Naive thymus-derived CD4-positive, alpha-beta T cell (primary cell): ENCODE data around the gene NCAM1. TPM values are rescaled to one million over a fixed set of nuclear protein-coding genes. Genes with fewer than 3 reads are reported as not detected.

Source experiments
- ATAC-seq: fragments of 150-1000 bp; cut with Tn5 transposase; 2 replicates; pipeline ENCODE4 v1.10.0; 2021; ENCODE audit warnings: mild to moderate bottlenecking, moderate library complexity
- CTCF ChIA-PET: fragments of 350-600 bp; sonication (Branson Sonifier 250); formaldehyde crosslinking; loops from one replicate; lab custom pipeline; 2021; ENCODE audit warnings: antibody characterized with exemption; lab: Charles Lee
- POLR2A ChIA-PET: fragments of 350-600 bp; sonication (Branson Sonifier 250); formaldehyde crosslinking; loops from one replicate; lab custom pipeline; 2021; ENCODE audit warnings: antibody characterized with exemption, inconsistent platforms; lab: Charles Lee
- DNase-seq, 9 donors: peaks; one replicate each; pipeline versions ENCODE4 v3.0.0 to v3.0.0-alpha.2; 2020 to 2022; ENCODE audit warnings: mixed read lengths in 1 of 9
- H3K27ac ChIP-seq: one replicate; pipeline ENCODE4 v1.7.0; 2013; ENCODE audit warnings: mild to moderate bottlenecking, low read depth, low read length, moderate library complexity
- H3K27me3 ChIP-seq, 2 donors: one replicate each; pipeline ENCODE4 v1.7.0; 2013; ENCODE audit warnings: low read length in 2 of 2, mild to moderate bottlenecking in 2 of 2, moderate library complexity in 2 of 2; ENCODE audit not compliant: control insufficient read depth in 2 of 2, insufficient read depth in 2 of 2
- H3K36me3 ChIP-seq, 3 experiments: 1 replicate in 2 of 3; 2 replicates in 1 of 3; pipeline ENCODE4 v1.7.0; 2013; ENCODE audit warnings: low read length in 3 of 3, mild to moderate bottlenecking in 3 of 3, moderate library complexity in 1 of 3; ENCODE audit not compliant: insufficient read depth in 3 of 3, control insufficient read depth in 2 of 3
- H3K4me1 ChIP-seq, 2 donors: one replicate each; pipeline ENCODE4 v1.7.0; 2013; ENCODE audit warnings: low read length in 2 of 2, mild to moderate bottlenecking in 2 of 2, moderate library complexity in 1 of 2; ENCODE audit not compliant: control insufficient read depth in 2 of 2, insufficient read depth in 2 of 2
- H3K4me3 ChIP-seq: 2 replicates; pipeline ENCODE4 v1.7.0; 2013; ENCODE audit warnings: mild to moderate bottlenecking, low read length
- H3K9me3 ChIP-seq, 3 experiments: 1 replicate in 2 of 3; 2 replicates in 1 of 3; pipeline ENCODE4 v1.7.0; 2013; ENCODE audit warnings: low read length in 3 of 3; ENCODE audit not compliant: control insufficient read depth in 2 of 3
- H3K27ac Mint-ChIP-seq, 9 donors: one replicate each; pipeline ENCODE4 v1.8.0; 2020 to 2022; ENCODE audit warnings: mixed read lengths in 9 of 9, mild to moderate bottlenecking in 8 of 9, moderate library complexity in 5 of 9, inconsistent platforms in 2 of 9
- H3K27me3 Mint-ChIP-seq, 5 donors: one replicate each; pipeline ENCODE4 v1.8.0; 2021 to 2022; ENCODE audit warnings: mixed read lengths in 5 of 5, mild to moderate bottlenecking in 1 of 5
- H3K36me3 Mint-ChIP-seq, 5 donors: one replicate each; pipeline ENCODE4 v1.8.0; 2020 to 2022; ENCODE audit warnings: mixed read lengths in 5 of 5, mild to moderate bottlenecking in 3 of 5, inconsistent platforms in 1 of 5
- H3K4me1 Mint-ChIP-seq, 7 donors: one replicate each; pipeline ENCODE4 v1.8.0; 2020 to 2022; ENCODE audit warnings: mixed read lengths in 7 of 7, mild to moderate bottlenecking in 3 of 7, inconsistent platforms in 1 of 7
- H3K4me3 Mint-ChIP-seq, 10 donors: one replicate each; pipeline ENCODE4 v1.8.0; 2020 to 2022; ENCODE audit warnings: mild to moderate bottlenecking in 10 of 10, mixed read lengths in 10 of 10, moderate library complexity in 6 of 10, inconsistent platforms in 2 of 10
- H3K9me3 Mint-ChIP-seq, 11 donors: one replicate each; pipeline ENCODE4 v1.8.0; 2020 to 2022; ENCODE audit warnings: mixed read lengths in 11 of 11, mild to moderate bottlenecking in 4 of 11, inconsistent platforms in 1 of 11, moderate library complexity in 1 of 11
- intact Hi-C, 2 donors: fragments of 100-400 bp; cut with micrococcal nuclease; formaldehyde crosslinking; loops; one replicate each; pipeline ENCODE4 v1.15.1; 2023
- polyA plus RNA-seq, 2 donors: library from polyadenylated mRNA; unstranded; fragments of 300-500 nt; fragmentation: Illumina TruSeq; gene quantifications; one replicate each; pipeline ENCODE4 v1.2.3, GENCODE V29; 2021
- total RNA-seq, 6 experiments: library from RNA in 5 of 6; stranded (reverse) in 5 of 6; gene quantifications; 1 replicate in 5 of 6; 2 replicates in 1 of 6; pipeline ENCODE4 v1.2.3 and lab custom pipeline; 2021 to 2026

Gene NCAM1
- total and polyA plus RNA-seq, 7 experiments from 2014 or later = 0.06 to 18.8 (median 1.0) TPM; not detected in 2

DNA sequence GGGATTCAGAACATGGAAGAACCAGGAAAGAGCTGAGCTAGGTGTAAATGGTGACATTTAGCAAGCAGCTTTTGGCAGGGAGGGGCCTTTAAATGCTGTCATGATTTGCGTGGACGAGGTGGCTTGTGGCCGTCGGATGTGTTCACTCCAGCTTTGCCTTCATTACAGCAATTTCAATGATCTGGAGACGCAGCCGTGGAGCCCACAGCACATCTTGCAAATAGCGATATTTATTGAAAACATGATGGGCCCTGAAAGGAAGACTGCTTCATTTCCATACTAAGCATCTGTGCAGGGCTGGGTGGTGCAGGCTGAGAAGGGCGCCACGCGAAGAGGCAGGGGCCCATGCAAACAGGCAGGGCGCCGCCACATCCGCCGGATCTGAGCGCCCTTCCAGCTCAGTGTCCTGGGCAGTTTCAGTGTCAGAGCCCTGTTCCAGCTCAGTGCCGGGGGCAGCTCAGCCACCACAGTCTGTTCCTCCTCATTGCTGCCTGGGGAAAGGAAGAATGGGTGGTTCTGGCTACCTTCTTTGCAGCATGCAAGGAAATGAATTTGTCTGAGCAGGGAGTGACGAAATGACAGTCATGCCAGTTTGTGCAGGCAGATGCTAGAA lies 242.0 kb downstream of the NCAM1 start:
- ATAC-seq = no peak

DNA sequence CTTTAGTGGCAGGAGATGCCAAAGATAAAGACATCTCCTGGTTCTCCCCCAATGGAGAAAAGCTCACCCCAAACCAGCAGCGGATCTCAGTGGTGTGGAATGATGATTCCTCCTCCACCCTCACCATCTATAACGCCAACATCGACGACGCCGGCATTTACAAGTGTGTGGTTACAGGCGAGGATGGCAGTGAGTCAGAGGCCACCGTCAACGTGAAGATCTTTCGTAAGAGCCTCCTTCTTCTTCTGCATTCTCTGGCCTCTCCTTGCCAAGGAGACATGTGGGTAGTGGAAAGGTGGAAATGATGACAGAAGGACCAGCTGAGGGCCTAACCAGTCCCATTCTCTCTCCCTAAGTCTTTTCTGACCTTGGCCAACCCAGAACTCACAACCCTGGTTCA lies 243.1 kb downstream of the NCAM1 start:
- ATAC-seq = peak; percentile 72
- no peaks in the 10 kb centered on the region for H3K36me3 ChIP-seq
- intact Hi-C loops = no loop called here
- no peaks in the 10 kb centered on the region for H3K4me1 ChIP-seq
- H3K27me3 Mint-ChIP-seq = peaks cover 0 to 67% (median 16%) of the 10 kb centered on the region in 5 donors
- CTCF ChIA-PET = no interaction called here
- peaks cover 0 to 11% (median 0%) of the 10 kb centered on the region in 11 donors for H3K9me3 Mint-ChIP-seq
- no peak overlapping the region for H3K27ac Mint-ChIP-seq
- H3K4me1 Mint-ChIP-seq = peaks cover 0 to 9% (median 0%) of the 10 kb centered on the region in 7 donors
- H3K4me3 Mint-ChIP-seq = no peak overlapping the region
- no peaks in the 10 kb centered on the region for H3K27me3 ChIP-seq
- no peaks in the 10 kb centered on the region for H3K36me3 Mint-ChIP-seq
- no peak overlapping the region for H3K27ac ChIP-seq
- no peaks in the 10 kb centered on the region for H3K9me3 ChIP-seq
- POLR2A ChIA-PET = no interaction called here
- DNase-seq = no peak
- no peak overlapping the region for H3K4me3 ChIP-seq

More for the DNA sequence above, 242.0 kb downstream of the NCAM1 start:
- Mint-ChIP-seq H3K4me1 (peaks cover 0 to 9% (median 0%) of the 10 kb centered on the region in 7 donors), H3K9me3 (peaks cover 0 to 8% (median 0%) of the 10 kb centered on the region in 11 donors), H3K27ac (no peak overlapping the region), H3K36me3 (no peaks in the 10 kb centered on the region), H3K27me3 (peaks cover 0 to 70% (median 21%) of the 10 kb centered on the region in 5 donors), H3K4me3 (no peak overlapping the region)
- intact Hi-C loops = no loop called here
- no peaks in the 10 kb centered on the region for H3K9me3 ChIP-seq
- no peak overlapping the region for H3K27ac ChIP-seq
- no peak for DNase-seq
- ChIA-PET CTCF (no interaction called here), POLR2A (no interaction called here)
- no peaks in the 10 kb centered on the region for H3K27me3 ChIP-seq
- H3K4me3 ChIP-seq = no peak overlapping the region
- no peaks in the 10 kb centered on the region for H3K4me1 ChIP-seq
- H3K36me3 ChIP-seq = no peaks in the 10 kb centered on the region

DNA sequence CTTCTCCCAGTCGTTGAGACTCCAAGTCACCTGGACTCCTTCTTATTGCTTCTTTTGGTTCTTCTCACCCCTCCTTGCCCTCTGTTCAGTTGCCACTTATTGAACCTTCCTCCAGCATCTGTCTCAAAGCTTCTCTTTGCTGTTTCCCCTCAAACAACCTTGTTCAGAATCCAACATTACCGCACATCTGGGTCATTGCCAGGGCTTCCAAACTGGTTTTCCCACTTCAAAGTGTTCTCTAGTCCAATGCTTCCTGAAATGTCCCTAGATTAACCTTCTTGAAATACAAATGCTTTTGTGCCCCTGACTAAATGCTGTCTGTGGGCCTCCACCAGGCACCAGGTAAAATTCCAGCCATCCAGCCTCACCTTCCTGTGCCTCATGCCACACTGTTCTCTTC lies 252.3 kb downstream of the NCAM1 start:
- H3K27me3 ChIP-seq = no peaks in the 10 kb centered on the region
- POLR2A ChIA-PET = no interaction called here
- no peak overlapping the region for H3K4me3 ChIP-seq
- ATAC-seq (no peak), DNase-seq (no peak)
- no peak overlapping the region for H3K27ac Mint-ChIP-seq
- H3K4me1 Mint-ChIP-seq = no peaks in the 10 kb centered on the region
- peaks cover 0 to 5% (median 0%) of the 10 kb centered on the region in 11 donors for H3K9me3 Mint-ChIP-seq
- intact Hi-C loops = no loop called here
- no peaks in the 10 kb centered on the region for H3K36me3 Mint-ChIP-seq
- H3K4me3 Mint-ChIP-seq = no peak overlapping the region
- H3K4me1 ChIP-seq = no peaks in the 10 kb centered on the region
- no peaks in the 10 kb centered on the region for H3K36me3 ChIP-seq
- no peak overlapping the region for H3K27ac ChIP-seq
- peaks cover 3 to 29% (median 12%) of the 10 kb centered on the region in 5 donors for H3K27me3 Mint-ChIP-seq
- CTCF ChIA-PET = no interaction called here
- no peaks in the 10 kb centered on the region for H3K9me3 ChIP-seq

DNA sequence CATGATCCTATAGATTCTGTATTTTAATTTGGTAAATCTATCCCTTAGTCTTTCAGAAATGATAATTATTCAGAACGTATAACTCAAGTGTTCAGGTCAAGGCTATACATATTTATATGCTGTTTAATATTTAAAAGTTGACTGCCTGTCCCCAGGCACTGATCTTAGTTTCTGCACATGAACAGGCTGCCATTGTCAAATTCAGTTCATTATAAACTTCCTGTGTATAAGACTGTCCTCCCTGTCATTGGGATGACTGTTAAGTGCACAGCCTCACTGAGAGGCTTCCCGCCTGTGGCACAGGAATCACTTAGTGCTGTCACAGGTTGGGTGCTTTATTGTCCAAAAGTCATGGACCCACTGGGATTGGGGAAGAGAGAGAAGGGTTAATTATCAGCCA lies 261.0 kb downstream of the NCAM1 start:
- Mint-ChIP-seq H3K27ac (no peak overlapping the region), H3K4me1 (no peaks in the 10 kb centered on the region), H3K27me3 (peaks cover 7 to 31% (median 19%) of the 10 kb centered on the region in 5 donors), H3K36me3 (no peaks in the 10 kb centered on the region), H3K4me3 (no peak overlapping the region), H3K9me3 (peaks cover 0 to 13% (median 5%) of the 10 kb centered on the region in 11 donors)
- H3K4me1 ChIP-seq = no peaks in the 10 kb centered on the region
- DNase-seq = no peak
- H3K27me3 ChIP-seq = no peaks in the 10 kb centered on the region
- H3K9me3 ChIP-seq = no peaks in the 10 kb centered on the region
- ATAC-seq = no peak
- no peak overlapping the region for H3K27ac ChIP-seq
- no peaks in the 10 kb centered on the region for H3K36me3 ChIP-seq
- POLR2A ChIA-PET = no interaction called here
- intact Hi-C loops = no loop called here
- no peak overlapping the region for H3K4me3 ChIP-seq
- CTCF ChIA-PET = no interaction called here

DNA sequence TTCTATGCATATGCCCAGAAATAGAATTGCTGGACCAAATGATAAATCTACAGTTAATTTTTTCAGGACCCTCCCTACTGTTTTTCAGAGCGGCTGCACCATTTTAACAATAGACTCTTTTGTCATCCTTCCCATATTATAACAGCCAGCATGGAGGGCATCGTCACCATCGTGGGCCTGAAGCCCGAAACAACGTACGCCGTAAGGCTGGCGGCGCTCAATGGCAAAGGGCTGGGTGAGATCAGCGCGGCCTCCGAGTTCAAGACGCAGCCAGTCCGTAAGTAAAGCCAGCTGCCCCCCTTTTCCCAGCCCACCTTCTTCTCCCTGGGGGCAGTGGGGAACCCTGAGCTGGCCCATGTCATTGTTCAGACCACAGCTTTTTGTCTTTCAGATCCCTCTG lies 273.7 kb downstream of the NCAM1 start:
- Mint-ChIP-seq H3K27me3 (peaks cover 0 to 17% (median 8%) of the 10 kb centered on the region in 5 donors), H3K27ac (no peak overlapping the region), H3K4me3 (no peak overlapping the region), H3K9me3 (peaks cover 0 to 3% (median 0%) of the 10 kb centered on the region in 11 donors), H3K4me1 (no peaks in the 10 kb centered on the region), H3K36me3 (no peaks in the 10 kb centered on the region)
- Histone ChIP-seq H3K27ac (no peak overlapping the region), H3K9me3 (no peaks in the 10 kb centered on the region), H3K4me1 (no peaks in the 10 kb centered on the region), H3K4me3 (no peak overlapping the region), H3K36me3 (no peaks in the 10 kb centered on the region), H3K27me3 (no peaks in the 10 kb centered on the region)
- POLR2A ChIA-PET = no interaction called here
- DNase-seq = no peak
- CTCF ChIA-PET = no interaction called here
- ATAC-seq = no peak
- intact Hi-C loops = no loop called here

DNA sequence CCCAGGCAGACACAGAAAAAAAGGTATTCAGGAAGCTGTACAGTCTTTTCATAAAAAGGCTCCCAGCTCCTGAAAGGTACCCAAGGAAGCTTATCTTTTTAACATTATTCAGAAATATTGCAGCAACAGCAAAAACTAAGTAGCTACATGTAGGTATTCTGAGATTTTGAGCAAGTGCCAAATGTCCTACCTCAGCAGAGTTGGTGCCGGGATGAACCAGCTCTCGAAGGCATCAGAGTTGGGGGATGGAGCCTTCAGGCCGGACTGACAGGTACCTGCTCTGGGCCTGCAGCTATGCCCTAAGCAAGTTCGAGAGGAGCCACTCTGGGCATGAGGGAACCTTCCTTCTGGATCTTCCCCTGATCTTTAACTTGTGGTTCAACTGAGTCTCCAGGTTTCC lies 276.0 kb downstream of the NCAM1 start:
- ATAC-seq = no peak
- H3K27me3 Mint-ChIP-seq = peaks cover 0 to 29% (median 21%) of the 10 kb centered on the region in 5 donors
- Histone ChIP-seq H3K27ac (no peak overlapping the region), H3K36me3 (no peaks in the 10 kb centered on the region), H3K4me1 (no peaks in the 10 kb centered on the region), H3K9me3 (no peaks in the 10 kb centered on the region), H3K27me3 (no peaks in the 10 kb centered on the region), H3K4me3 (no peak overlapping the region)
- no peak for DNase-seq
- CTCF ChIA-PET = no interaction called here
- no peaks in the 10 kb centered on the region for H3K4me1 Mint-ChIP-seq
- intact Hi-C loops = no loop called here
- no peaks in the 10 kb centered on the region for H3K9me3 Mint-ChIP-seq
- no peaks in the 10 kb centered on the region for H3K36me3 Mint-ChIP-seq
- no peak overlapping the region for H3K4me3 Mint-ChIP-seq
- POLR2A ChIA-PET = no interaction called here
- no peak overlapping the region for H3K27ac Mint-ChIP-seq

DNA sequence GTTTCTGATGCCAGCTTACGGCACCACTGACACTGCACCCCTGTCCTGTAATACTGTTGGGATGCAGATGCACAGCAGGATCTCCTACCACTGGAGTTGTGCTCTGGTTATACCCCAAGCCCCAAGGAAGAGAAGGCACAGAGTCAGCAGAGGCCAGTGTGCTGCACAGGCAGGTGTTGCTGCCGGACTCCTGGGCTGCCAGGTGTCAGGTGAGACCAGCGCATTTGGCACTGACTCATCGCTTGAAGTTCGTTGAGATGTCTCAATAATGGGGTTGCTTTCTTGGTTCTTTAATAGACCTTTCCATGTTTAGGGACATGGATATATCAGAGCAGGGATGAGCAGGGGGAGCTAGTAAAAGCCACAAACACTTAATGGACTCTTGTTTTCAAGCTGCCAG lies 277.5 kb downstream of the NCAM1 start:
- H3K9me3 Mint-ChIP-seq = no peaks in the 10 kb centered on the region
- Histone ChIP-seq H3K4me3 (no peak overlapping the region), H3K9me3 (no peaks in the 10 kb centered on the region), H3K36me3 (no peaks in the 10 kb centered on the region), H3K27ac (no peak overlapping the region), H3K27me3 (no peaks in the 10 kb centered on the region), H3K4me1 (no peaks in the 10 kb centered on the region)
- ATAC-seq (no peak), DNase-seq (no peak)
- POLR2A ChIA-PET = interaction anchor here (0.8 kb wide), 1 partner anchor 9 kb away, joined by 4 read pairs; no protein-coding TSS in a partner anchor
- no peak overlapping the region for H3K27ac Mint-ChIP-seq
- intact Hi-C loops = no loop called here
- peaks cover 0 to 38% (median 28%) of the 10 kb centered on the region in 5 donors for H3K27me3 Mint-ChIP-seq
- H3K4me3 Mint-ChIP-seq = no peak overlapping the region
- CTCF ChIA-PET = no interaction called here
- peaks cover 0 to 13% (median 7%) of the 10 kb centered on the region in 7 donors for H3K4me1 Mint-ChIP-seq
- no peaks in the 10 kb centered on the region for H3K36me3 Mint-ChIP-seq
